Measurements from ENCODE around the gene C11orf42. TPM values are rescaled to one million over a fixed set of nuclear protein-coding genes. Genes with fewer than 3 reads are reported as not detected.

The C11orf42 gene
- total RNA-seq, 3 donors from 2014 or later (not counting 1 experiment from before 2014, with no cell fraction given): not detected

DNA sequence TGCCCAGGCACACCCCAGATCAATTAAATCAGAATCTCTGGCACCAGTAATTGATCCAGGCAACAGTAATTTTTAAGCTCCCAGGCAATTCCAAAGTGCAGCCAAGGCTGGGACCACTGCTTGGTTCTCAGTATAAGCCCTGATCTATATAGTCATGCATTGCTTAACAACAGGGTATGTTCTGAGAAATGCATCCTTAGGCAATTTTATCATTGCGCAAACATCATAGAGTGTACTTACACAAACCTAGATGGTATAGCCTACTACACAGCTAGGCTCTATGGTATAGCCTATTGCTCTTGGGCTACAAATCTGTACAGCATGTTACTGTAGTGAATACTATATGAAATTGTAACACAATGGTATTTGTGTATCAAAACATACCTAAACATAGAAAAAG lies 651 bp upstream of the C11orf42 start:
- TF ChIP-seq, protein P1, sequence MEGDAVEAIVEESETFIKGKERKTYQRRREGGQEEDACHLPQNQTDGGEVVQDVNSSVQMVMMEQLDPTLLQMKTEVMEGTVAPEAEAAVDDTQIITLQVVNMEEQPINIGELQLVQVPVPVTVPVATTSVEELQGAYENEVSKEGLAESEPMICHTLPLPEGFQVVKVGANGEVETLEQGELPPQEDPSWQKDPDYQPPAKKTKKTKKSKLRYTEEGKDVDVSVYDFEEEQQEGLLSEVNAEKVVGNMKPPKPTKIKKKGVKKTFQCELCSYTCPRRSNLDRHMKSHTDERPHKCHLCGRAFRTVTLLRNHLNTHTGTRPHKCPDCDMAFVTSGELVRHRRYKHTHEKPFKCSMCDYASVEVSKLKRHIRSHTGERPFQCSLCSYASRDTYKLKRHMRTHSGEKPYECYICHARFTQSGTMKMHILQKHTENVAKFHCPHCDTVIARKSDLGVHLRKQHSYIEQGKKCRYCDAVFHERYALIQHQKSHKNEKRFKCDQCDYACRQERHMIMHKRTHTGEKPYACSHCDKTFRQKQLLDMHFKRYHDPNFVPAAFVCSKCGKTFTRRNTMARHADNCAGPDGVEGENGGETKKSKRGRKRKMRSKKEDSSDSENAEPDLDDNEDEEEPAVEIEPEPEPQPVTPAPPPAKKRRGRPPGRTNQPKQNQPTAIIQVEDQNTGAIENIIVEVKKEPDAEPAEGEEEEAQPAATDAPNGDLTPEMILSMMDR (IDR thresholded peaks at IDR 0.05): no peak
- Histone ChIP-seq H3K4me3 (ENCODE audit: low read length) (no peak overlapping the region), H3K27me3 (ENCODE audit: control insufficient read depth, insufficient read depth, low read length) (no peaks in the 10 kb centered on the region), H3K36me3 (ENCODE audit: control insufficient read depth, insufficient read depth, low read length) (peaks cover 21% of the 10 kb centered on the region), H3K27ac (ENCODE audit: low read length) (no peak overlapping the region), H3K4me1 (ENCODE audit: control insufficient read depth, insufficient read depth, low read length) (peaks cover 44% of the 10 kb centered on the region), H3K9me3 (ENCODE audit: control insufficient read depth, insufficient read depth, low read length) (no peaks in the 10 kb centered on the region)
- peaks cover 7% of the 10 kb centered on the region for H3K36me3 Mint-ChIP-seq
- no peak overlapping the region for H3K4me3 Mint-ChIP-seq
- intact Hi-C loops (cut with micrococcal nuclease): loop anchor here (5.0 kb wide), 1 partner anchor 278 kb away; the partner anchor contains the start of genes ARFIP2 and TIMM10B
- peak overlapping the region; percentile 89 to 90 for H3K27ac Mint-ChIP-seq
- peaks cover 63 to 74% of the 10 kb centered on the region in 2 donors for H3K4me1 Mint-ChIP-seq
- ATAC-seq: no peak
- no peaks in the 10 kb centered on the region for H3K27me3 Mint-ChIP-seq (ENCODE audit: low read depth in 2 of 2)
- WGBS (ENCODE audit: insufficient coverage): 92% methylated on average over 1 of the region's 1 CpG
- no peak for DNase-seq
- peaks cover 0 to 3% of the 10 kb centered on the region in 2 donors for H3K9me3 Mint-ChIP-seq

GRCh38 chr11:6206456-6207180 lies 1.3 kb downstream of the C11orf42 start:
- Mint-ChIP-seq H3K36me3 (peaks cover 7% of the 10 kb centered on the region), H3K4me1 (peaks cover 44 to 55% of the 10 kb centered on the region in 2 donors), H3K27me3 (ENCODE audit: low read depth in 2 of 2) (no peaks in the 10 kb centered on the region), H3K9me3 (peaks cover 0 to 3% of the 10 kb centered on the region in 2 donors), H3K4me3 (no peak overlapping the region), H3K27ac (peak overlapping the region; percentile 89 to 90)
- WGBS (ENCODE audit: insufficient coverage): 80% methylated on average over 3 of the region's 3 CpGs
- ATAC-seq (no peak), DNase-seq (no peak)
- Histone ChIP-seq H3K27ac (ENCODE audit: low read length) (no peak overlapping the region), H3K27me3 (ENCODE audit: control insufficient read depth, insufficient read depth, low read length) (no peaks in the 10 kb centered on the region), H3K4me3 (ENCODE audit: low read length) (no peak overlapping the region), H3K9me3 (ENCODE audit: control insufficient read depth, insufficient read depth, low read length) (no peaks in the 10 kb centered on the region), H3K4me1 (ENCODE audit: control insufficient read depth, insufficient read depth, low read length) (peaks cover 25% of the 10 kb centered on the region), H3K36me3 (ENCODE audit: control insufficient read depth, insufficient read depth, low read length) (peaks cover 34% of the 10 kb centered on the region)
- intact Hi-C loops (cut with micrococcal nuclease): no loop called here
- TF ChIP-seq, protein P1 (IDR thresholded peaks at IDR 0.05): no peak

DNA sequence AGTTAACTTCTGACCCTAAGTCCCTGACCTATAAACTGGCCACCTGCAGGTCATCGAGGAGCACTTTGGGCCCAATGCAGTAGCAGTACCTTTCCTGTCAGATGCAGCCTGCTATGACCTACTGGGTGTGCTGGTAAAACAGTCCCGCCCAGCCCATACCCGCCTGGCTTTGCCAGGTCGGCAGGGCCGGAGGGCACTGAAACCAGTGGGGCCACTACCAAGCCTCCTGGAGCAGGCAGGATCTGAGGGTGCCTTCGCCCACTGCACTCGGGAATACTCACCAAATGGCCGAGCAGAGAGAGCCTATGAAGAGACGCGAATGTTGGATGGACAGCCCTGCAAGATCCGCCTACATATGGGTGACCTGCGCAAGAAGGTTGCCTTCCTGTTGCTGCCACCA lies 4.4 kb downstream of the C11orf42 start:
- TF ChIP-seq, protein P1 (IDR thresholded peaks at IDR 0.05): no peak
- Histone ChIP-seq H3K4me3 (ENCODE audit: low read length) (no peak overlapping the region), H3K9me3 (ENCODE audit: control insufficient read depth, insufficient read depth, low read length) (no peaks in the 10 kb centered on the region), H3K4me1 (ENCODE audit: control insufficient read depth, insufficient read depth, low read length) (peaks cover 5% of the 10 kb centered on the region), H3K36me3 (ENCODE audit: control insufficient read depth, insufficient read depth, low read length) (peaks cover 62% of the 10 kb centered on the region), H3K27ac (ENCODE audit: low read length) (no peak overlapping the region), H3K27me3 (ENCODE audit: control insufficient read depth, insufficient read depth, low read length) (no peaks in the 10 kb centered on the region)
- peak overlapping the region; percentile 53 to 68 for H3K27ac Mint-ChIP-seq
- DNase-seq: no peak
- H3K9me3 Mint-ChIP-seq: no peaks in the 10 kb centered on the region
- peaks cover 7% of the 10 kb centered on the region for H3K36me3 Mint-ChIP-seq
- no peak for ATAC-seq
- intact Hi-C loops (cut with micrococcal nuclease): no loop called here
- WGBS (ENCODE audit: insufficient coverage): 99% methylated on average over 12 of the region's 12 CpGs
- no peak overlapping the region for H3K4me3 Mint-ChIP-seq
- no peaks in the 10 kb centered on the region for H3K27me3 Mint-ChIP-seq (ENCODE audit: low read depth in 2 of 2)
- peaks cover 13 to 23% of the 10 kb centered on the region in 2 donors for H3K4me1 Mint-ChIP-seq
